Sigmoid colon (tissue), 4 donors: ENCODE data around the gene ACP4.

Experiments
- CTCF ChIP-seq, 4 experiments: fragments of 450-650 bp in 3 of 4; fragments of 200-600 bp in 1 of 4; IDR thresholded peaks; one replicate each; pipeline ENCODE4 v1.5.1; 2016 to 2019; ENCODE audit warnings: antibody characterized with exemption in 4 of 4, mild to moderate bottlenecking in 3 of 4, moderate library complexity in 2 of 4
- POLR2A ChIP-seq, 2 donors: fragments of 450-650 bp; IDR thresholded peaks; one replicate each; pipeline ENCODE4 v1.6.1; 2016; ENCODE audit warnings: antibody characterized with exemption in 2 of 2, mild to moderate bottlenecking in 2 of 2, moderate library complexity in 2 of 2
- POLR2AphosphoS5 ChIP-seq, 4 donors: sonication (generic); formaldehyde crosslinking; IDR thresholded peaks; one replicate each; pipeline ENCODE4 v1.6.1; 2017; ENCODE audit warnings: antibody characterized with exemption in 4 of 4

- TF ChIP-seq CTCF (IDR thresholded peaks at IDR 0.05) (no peak), POLR2AphosphoS5 (IDR thresholded peaks at IDR 0.05) (no peak), POLR2A (IDR thresholded peaks at IDR 0.05) (no peak)
Measured at GRCh38 chr19:50745221-50745620, 45.0 kb upstream of the ACP4 start.
